GM19240 (cell line): ENCODE results near the gene ASB13.
A peak's percentile ranks its signal among the peaks of the same experiment; 100 is the strongest.

ENCODE experiments used
- DNase-seq: peaks from one replicate; pipeline ENCODE4 v3.0.0; 2011; ENCODE audit warnings: low spot score; ENCODE audit not compliant: insufficient read length

ASB13 gene, protein sequence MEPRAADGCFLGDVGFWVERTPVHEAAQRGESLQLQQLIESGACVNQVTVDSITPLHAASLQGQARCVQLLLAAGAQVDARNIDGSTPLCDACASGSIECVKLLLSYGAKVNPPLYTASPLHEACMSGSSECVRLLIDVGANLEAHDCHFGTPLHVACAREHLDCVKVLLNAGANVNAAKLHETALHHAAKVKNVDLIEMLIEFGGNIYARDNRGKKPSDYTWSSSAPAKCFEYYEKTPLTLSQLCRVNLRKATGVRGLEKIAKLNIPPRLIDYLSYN

DNA sequence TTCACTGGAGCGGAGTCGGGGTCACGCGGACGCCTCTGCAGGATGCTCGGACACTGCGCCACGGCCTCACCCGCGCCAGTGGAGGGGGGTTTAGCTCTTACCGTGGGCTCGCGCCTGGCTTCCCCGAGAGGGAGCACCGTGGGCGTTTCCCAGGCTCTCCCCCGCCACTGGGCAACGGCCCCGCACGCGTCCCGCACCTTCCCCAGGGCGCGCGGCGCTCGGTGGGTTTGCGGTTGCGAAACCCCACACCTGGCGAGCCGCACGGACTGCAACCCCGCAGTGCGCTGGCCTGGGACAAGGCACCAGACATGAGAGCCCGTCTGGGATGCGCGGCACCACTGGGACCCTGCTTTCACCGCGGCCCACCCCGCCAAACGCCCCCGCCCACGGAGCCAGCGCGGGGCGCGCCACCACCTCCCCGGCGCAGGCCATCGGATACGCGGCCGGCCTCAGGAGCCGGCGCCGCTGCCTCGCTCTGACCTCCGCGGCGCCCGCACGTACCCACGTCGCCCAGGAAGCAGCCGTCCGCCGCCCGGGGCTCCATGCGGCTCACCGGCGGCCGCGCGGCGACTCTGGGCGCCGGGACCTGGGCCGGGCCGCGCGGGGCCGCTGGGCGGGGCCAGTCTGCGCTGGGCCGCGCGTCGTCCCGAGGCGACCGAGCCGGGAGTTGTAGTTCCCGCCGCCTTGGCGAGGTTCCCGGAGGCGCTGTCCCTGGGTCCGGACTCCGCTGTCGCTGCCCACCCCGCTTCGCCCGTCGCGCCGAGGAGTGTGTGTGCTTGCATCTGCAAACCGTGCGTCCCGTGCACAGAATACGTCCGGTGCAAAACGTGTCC, at the start of gene ASB13:
ASB13 (minus strand) TSS at position 588 of the 833 bp plus-strand sequence; CDS start at position 544, 44 bp downstream.
- DNase-seq = no peak

DNA sequence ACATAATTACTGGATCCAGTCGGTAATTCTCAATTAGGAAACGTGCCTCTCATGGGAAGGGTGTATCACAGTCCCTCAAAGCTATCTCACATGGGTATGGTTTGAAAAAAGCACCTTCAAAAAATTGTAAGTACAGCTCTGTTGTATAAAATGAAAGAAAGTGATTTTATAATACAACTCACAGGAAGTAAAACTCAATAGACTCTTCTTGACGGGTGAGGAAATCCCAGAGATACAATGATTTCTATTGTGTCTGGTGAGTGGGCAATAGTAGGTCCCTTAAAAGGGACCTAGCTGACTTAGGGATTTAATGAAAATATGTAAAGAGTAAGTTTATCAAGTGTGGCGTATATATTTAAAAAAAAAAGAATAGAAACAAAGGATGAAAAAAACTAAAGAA, 45.2 kb upstream of the ASB13 start:
- no peak for DNase-seq

DNA sequence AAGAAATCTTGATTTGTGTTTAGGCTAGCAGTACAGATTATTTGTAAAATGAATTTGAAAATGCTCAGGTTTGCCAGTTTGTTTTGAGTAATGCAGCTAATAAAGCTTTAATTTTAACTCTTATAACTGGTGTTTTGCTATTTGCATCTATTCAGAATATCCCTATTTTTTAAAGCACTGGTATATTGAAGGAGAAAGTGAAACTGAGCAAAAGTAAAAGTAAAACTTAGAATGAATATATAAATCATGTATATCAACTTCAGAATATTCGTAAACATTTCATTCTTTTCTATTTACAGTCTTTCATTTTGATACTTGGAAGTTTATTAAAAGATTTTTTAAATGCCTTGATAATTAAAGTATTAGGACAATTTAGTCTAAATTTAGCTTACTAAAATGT, 44.5 kb upstream of the ASB13 start:
- no peak for DNase-seq

DNA sequence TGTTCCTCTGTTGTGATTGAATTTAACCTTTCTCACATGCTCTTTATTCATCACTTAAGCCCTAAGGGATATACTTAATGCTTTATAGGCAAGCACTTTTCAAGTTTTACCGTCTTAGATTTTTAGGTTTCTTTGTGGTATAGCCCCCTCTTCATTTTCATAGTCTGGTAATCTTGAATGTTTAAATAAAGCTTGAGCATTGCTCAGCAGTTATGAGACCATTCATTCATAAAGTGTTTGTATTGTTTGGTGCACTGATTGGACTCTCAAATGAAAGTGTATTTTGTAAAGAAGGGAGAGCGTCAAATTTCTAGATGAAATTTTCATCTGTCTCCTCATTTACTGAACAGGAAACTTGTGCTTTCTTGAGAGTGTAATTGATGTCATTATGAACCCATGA, 43.5 kb upstream of the ASB13 start:
- DNase-seq = no peak

DNA sequence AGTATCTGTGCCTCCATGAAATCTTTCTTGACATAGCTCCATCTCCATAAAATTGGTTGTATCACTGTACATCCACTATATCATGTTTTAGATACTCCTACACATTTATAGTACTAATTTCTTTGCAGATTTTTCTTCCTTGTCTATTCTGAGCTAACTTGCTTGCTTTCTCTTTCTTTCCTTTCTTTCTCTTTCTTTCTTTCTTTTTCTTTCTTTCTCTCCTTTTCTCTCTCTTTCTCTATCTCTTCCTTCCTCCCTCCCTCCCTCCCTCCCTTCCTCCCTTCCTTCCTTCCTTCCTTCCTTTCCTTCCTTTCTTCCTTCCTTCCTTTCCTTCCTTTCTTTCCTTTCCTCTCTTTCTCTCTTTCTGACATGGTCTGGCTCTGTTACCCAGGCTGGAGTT, 42.0 kb upstream of the ASB13 start:
- no peak for DNase-seq

DNA sequence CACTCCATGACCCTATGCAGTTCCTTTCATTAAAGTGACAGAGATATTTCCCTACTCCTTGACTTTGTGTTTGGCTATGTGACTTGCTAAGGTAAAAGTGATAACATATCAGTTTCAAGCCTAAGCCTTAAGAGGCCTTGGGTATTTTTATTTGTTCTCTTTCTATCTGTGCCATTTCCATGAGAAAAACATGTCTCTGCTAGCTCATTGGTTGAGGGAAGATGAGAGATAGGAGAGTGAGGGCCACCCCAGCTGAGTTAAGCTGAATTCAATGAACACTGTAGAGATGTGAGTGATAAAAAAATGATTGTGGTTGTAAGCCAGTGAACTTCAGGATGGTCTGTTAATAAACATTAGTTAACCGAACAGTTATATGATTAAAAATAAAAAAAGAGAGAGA, 31.7 kb upstream of the ASB13 start:
- no peak for DNase-seq

DNA sequence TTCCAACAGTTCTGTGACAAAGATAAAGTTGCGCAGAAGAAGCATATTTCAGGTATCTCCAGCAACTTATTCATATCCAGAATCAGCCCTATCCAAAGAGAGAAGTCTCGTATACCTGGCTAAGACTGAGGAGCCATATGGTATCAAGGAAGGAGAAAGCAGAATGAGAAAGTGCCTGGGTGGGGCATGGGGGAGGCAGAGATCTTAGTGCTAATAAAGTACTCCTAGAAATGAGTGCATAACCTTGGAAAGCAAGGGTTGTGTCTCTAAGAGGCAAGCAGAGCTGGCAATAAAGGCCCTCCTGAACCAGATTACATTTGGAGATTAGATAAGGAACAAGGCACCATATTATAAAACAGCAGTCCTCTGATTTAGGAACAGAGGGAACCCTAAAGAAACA, 30.9 kb upstream of the ASB13 start:
- DNase-seq = no peak

DNA sequence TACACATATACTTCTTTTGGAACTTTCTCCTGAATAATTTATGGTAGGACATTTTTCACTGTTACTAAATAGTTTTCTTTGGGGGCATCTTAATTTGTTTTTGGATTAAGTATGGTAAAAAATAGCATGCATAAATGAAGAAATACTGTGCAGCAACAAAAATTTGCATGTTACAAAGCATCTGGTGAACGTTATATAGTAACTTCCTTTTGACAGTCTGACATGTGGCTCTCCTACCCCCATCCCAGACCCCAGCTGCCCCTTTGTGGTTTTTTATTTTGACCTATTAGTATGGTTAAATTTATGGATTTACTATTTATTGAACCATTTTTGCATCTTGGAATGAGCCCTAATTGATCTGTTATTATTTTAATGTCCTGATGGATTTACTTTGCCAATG, 28.2 kb upstream of the ASB13 start:
- DNase-seq = no peak

DNA sequence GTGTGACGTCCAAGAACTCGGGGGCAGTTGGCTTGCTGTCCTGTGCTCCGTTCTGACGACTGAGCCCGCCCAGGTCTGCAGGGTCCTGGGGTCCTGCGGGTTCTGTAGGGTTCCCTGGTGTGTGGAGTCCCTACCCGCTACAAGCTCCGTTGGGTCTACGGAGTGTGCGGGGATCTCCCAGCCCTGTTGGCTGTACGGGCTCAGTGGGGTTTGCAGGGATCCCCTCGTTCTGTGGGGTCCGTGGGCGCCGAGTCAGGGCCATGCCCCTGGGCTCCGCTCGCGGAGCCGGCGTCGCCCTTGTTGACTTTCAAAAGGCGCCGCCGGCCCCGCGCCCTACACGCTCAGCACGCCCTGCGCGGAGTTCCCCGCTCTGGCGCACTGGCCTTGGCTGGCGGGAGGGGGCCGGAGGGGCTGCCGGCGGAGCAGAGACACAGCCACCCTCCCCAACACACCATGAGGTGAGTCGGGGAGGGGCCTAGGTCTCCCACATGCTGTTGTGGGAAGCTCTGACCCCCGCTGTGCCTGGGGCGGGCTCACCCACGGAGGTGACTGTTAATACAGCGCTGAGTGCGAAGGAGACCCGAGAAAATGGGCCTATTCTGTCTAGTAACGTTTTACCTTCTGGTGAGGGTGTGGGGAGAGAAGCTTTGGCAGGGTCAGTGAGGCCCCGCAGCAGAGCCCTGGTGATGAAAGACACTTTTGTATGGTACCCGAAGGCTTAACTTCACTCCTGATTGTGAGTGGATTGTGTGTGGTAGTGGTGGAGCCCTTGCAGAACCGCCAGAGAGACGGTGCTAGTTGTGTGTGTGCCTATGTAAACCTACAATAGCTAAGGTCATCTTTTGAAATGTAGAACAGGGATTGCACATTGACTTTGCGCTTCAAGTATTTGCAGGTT, 26.3 kb upstream of the ASB13 start:
- DNase-seq = no peak

DNA sequence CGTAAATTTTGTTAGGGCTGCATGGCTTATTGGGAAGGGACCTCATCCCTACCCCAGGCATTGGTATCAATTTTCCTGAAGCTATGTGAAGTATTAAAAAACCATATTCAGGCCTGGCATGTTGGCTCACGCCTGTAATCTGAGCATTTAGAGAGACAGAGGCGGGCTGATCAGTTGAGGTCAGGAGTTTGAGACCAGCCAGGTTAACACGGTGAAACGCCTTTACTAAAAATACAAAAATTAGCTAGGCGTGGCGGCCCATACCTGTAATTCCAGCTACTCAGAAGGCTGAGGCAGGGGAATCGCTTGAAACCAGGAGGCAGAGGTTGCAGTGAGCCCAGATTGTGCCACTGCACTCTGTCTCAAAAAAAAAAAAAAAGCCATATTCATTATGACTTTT, 25.4 kb upstream of the ASB13 start:
- no peak for DNase-seq

DNA sequence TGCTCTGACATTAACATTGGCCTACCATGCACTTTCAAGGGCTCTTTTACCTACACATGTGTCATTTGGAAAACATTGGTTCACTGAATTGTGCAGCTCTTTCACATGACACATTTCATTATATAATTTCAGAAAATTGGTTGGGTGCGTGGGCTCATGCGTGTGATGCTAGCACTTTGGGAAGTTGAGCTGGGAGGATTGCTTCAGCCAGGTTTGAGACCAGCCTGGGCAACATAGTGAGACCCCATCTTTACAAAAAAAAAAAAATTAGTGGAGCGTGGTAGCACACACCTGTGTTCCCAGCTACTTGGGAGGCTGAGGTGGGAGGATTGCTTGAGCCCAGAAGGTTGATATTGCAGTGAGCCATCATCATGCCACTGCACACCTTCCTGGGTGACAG, 22.2 kb upstream of the ASB13 start:
- no peak for DNase-seq

DNA sequence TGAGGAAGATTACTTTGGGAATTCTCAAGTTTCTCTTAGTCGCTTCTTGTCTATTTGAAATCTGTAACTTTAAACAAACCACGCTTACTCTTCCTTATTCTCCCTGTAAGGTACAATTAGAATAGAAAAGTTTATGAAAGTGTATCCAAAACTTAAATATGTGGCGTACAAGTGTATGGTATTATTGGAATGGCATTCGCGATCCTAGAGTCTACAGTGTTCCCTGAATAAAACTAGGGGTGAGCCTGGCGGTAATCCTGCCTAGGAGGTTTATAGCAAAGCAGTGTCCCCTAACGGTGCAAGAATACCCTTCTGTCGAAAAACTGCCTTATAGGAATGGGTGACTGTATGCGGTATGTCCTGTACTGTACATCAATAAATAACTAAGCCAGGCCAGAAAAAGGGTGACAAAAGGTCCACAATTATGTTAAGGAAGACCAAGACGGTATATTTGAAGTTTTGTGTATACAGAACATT, 19.4 kb upstream of the ASB13 start:
- DNase-seq = no peak

DNA sequence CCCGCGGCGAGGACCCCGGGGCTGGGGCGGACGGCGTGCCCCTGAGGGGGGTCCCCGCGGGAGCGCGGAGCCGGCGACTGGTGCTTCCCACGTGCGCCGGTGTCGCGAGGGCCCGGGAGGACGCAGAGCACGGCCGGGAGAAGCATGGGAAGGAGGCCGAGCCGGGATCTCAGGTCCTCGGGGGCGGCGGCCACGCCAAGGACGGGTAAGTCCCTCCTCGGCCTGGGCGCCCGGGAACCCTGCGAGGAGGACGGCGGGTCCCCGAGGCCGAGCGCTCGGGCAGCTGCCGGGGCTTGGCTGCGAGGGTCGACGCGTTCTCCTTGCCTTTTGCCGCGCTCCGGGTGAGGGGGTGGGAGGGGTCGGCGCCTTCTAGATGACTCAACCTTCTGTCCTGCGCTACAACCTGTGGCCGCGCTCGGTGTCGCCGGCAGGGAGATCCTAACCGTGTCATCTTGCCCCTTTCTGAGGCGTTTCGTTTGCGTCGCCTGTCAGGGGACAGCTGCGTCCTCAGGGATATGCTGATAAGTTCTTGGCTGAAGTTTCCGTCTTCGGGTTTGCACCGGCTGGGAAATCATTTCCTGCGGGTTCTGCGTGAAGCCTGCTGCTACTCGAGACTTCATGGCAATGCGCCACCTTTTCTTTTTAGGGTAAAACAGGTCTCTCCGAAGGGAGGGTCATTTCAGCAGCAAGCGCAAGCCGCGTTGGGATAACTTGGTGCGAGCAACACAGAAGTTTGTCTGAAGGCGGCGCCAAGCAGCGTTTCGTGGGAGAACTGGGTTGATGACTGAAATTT, 18.8 kb upstream of the ASB13 start:
- DNase-seq = no peak

DNA sequence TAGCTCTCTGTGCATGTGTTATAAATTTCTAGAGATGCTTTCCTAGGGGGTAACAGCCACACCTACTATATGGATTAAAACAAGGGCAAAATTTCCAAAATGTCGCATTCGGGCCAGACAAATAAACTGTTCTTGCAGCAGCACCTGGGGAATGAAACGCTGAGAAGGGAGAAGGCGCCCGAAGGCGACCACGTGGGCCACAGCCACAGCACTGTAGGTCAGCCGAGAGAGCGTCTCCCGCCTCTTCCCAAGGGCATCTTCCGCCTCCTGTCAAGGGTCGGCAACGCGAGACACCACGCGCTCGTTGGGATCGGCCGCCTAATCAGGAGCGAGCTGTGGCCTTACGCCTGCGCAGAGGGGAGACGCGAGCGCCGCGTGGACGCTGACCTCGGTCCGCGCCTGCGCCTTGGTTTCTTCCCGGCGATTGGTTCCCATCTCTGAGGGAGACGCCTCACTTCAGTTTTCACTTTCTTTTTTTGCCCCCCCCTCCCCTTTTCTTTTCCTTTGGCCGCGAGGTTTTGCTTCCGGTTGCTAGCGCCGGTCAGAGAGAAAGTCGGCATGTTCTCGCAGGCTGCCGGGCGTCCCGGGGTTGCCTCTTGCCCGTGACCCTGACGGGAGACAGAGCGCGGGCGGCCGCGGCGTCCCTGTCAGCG, 18.0 kb upstream of the ASB13 start, which contains the start of gene TASOR2:
TASOR2 (plus strand) TSS at position 521 of the 653 bp plus-strand sequence. CDS start 35,805 bp downstream, outside the sequence.
- DNase-seq = peak; percentile 91

DNA sequence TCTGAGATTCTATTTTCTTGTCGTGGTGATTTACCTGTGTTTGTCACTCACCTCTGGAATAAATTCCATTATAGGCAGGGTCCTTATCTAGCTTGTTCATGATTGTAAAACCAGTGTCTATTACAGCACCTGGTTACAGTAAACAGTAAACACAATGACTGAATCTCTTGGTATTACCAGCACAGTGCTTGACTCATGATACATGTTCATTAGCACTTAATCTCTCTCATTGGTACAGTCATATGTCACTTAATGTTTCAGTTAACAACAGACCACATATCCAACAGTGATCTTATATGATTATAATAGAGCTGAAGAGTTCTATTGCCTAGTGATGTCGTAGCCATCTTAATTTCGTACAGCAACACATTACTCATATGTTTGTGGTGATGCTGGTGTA, 16.7 kb upstream of the ASB13 start:
- DNase-seq = no peak

DNA sequence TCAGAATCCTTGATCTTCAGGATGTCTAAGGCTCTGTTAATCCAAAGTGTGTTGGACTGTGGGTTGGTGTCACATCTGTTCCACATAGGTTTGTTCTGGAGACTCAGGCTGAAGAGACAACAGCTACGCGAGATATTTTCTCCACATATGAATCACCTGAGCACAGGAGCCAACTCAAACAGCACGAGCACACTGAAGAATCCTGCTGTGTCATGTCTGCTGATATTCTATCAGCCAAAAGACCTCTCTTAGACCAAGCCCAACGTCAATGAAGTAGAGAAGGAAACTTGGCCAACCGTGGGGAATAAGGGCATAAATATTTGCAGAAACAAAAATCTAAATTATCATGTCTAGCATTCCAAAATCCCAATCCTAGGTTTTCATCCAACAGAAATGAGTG, 15.5 kb upstream of the ASB13 start:
- no peak for DNase-seq

DNA sequence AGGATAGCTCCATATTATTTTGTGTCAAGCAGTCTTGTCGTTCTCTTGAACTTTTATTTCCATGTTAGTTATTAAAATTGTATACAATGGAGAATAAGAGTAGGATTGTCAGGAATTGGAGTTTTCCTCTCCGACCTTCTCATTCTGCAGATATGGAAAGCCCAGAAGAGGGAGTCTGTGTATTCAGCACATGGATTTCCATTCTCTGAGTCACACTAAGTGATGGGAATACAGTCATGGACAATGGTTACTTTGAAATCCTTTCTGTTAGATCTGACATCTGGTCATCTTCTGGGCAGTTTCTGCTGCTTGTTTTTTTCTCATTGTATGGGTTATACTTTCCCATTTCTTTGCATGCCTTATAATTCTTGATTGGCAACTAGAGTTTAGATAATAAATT, 13.2 kb upstream of the ASB13 start:
- no peak for DNase-seq

DNA sequence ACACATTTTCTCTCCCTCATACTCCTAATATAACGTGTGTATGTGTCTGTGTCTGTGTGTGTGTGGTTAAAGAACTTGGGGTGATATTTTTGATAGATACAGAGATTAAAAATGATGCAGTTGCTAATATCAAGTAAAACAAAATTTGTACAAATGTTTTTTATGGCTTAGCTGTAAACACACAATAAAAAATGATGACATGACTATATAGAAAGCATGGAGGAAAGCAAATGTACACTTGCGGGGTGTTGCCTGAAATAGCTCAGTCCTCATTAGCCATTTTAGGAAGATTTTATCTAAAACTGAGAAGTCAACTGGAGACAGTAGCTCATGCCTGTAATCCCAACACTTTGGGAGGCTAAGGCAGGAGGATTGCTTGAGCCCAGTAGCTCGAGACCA, 12.6 kb upstream of the ASB13 start:
- no peak for DNase-seq

DNA sequence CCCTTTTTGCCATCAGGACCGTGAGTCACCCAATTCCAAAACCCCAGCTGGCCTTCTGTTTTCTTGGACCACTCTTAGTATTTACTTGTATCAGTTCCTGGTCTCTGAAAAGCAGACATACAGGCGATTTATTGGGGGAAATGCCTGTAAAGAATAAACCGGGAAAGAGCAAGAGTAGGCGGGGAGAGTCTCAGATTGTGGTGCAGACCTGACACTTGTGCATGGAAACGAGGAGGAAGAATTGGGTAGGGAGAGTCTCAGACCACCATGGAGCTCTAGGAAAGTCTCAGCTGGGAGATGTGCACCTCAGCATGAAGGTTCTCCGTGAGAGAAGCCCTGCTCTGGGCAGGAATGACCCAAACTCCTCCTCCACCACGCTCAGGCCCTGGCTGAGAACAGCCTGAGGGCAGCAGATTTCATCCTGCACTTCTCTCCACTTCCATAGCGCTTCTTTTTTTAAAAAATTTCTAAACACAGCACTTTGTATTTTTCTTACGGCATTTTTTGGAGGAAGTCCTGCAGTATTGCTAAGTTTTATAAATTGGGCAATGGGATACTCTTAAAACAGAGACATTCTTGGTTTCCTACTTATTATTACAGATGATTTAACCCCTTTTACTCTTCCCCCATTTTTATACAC, 12.1 kb upstream of the ASB13 start:
- no peak for DNase-seq
